ENCODE data around the gene PKP4.

GRCh38 chr2:158716921-158717320 is 260.2 kb downstream of the PKP4 start:
- no peak for TF ChIP-seq CTCF (IDR thresholded peaks at IDR 0.05)
- TF ChIP-seq EP300 (IDR thresholded peaks at IDR 0.05), result no peak
- TF ChIP-seq POLR2A (IDR thresholded peaks at IDR 0.05), result no peak
